HepG2 (cell line): ENCODE measurements around the gene OSBPL8. TPM values are rescaled to one million over a fixed set of nuclear protein-coding genes. Genes with fewer than 3 reads are reported as not detected.
A peak's percentile ranks its signal among the peaks of the same experiment; 100 is the strongest.

Experiments
- ATAC-seq: fragments of 200-7000 bp; cut with Tn5 transposase; 3 replicates; pipeline ENCODE4 v1.9.1; 2020; ENCODE audit warnings: mild to moderate bottlenecking, moderate library complexity
- BruUV-seq: library from RNA; stranded (reverse); fragments of 400-500 nt; replicated peaks from 2 replicates; lab custom pipeline; 2021; lab: Mats Ljungman, UMichigan
- CTCF ChIA-PET: fragments of 300-600 bp; formaldehyde crosslinking; extraction: SDS; loops from one replicate; lab custom pipeline; 2021; ENCODE audit warnings: low total read pairs, inconsistent platforms, low intra/inter-chr PET ratio; lab: Yijun Ruan, JAX
- POLR2A ChIA-PET: fragments of 350-600 bp; sonication (Branson Sonifier 250); formaldehyde crosslinking; loops from one replicate; lab custom pipeline; 2020; ENCODE audit warnings: antibody characterized with exemption, inconsistent platforms; lab: Yijun Ruan, JAX
- DNase-seq: peaks from one replicate; pipeline ENCODE4 v3.0.0-alpha.2; 2015; ENCODE audit warnings: low spot score
- FAIRE-seq: peaks from 3 replicates; lab custom pipeline; 2011; peaks lifted over from hg19 to GRCh38; lab: Jason Lieb, UNC
- H2AFZ ChIP-seq: one replicate; pipeline ENCODE4 v1.6.1; 2011; ENCODE audit warnings: low read length, inconsistent platforms
- H3K27ac ChIP-seq: fragments of 300-600 bp; 3 replicates; pipeline ENCODE4 v1.8.0; 2011; ENCODE audit warnings: mixed run types, mild to moderate bottlenecking, mixed read lengths, low read length, inconsistent platforms; ENCODE audit not compliant: insufficient read depth; ENCODE audit errors: extremely low read length
- H3K27me3 ChIP-seq, 2 experiments: fragments of 200-600 bp in 1 of 2; 2 replicates in 1 of 2; 3 replicates in 1 of 2; pipeline versions ENCODE4 v1.6.0 to v1.8.0; 2011; ENCODE audit warnings: low read length in 2 of 2, mild to moderate bottlenecking in 2 of 2, moderate library complexity in 2 of 2, inconsistent platforms in 1 of 2; ENCODE audit not compliant: insufficient read depth in 2 of 2, control insufficient read depth in 1 of 2
- H3K36me3 ChIP-seq, 2 experiments: fragments of 200-600 bp in 1 of 2; replicated peaks in 1 of 2; 2 replicates in 1 of 2; 3 replicates in 1 of 2; pipeline versions ENCODE4 v1.5.1 to v1.8.0; 2011; ENCODE audit warnings: low read length in 2 of 2, inconsistent platforms in 1 of 2; ENCODE audit not compliant: insufficient read depth in 2 of 2, control insufficient read depth in 1 of 2
- H3K4me1 ChIP-seq: 2 replicates; pipeline ENCODE4 v1.5.1; 2012; ENCODE audit warnings: low read length, inconsistent platforms; ENCODE audit not compliant: insufficient read depth
- H3K4me2 ChIP-seq: 2 replicates; pipeline ENCODE4 v1.6.0; 2011; ENCODE audit warnings: low read depth, low read length, inconsistent platforms
- H3K4me3 ChIP-seq, 3 experiments: fragments of 200-600 bp in 1 of 3; sonication (generic), shearing (Covaris generic) in 1 of 3; replicated peaks in 1 of 3; 2 replicates each; pipeline ENCODE4 v1.5.1; 2011 to 2016; ENCODE audit warnings: low read length in 3 of 3, inconsistent platforms in 2 of 3, low read depth in 2 of 3, mild to moderate bottlenecking in 2 of 3, control low read depth in 1 of 3, mixed read lengths in 1 of 3; ENCODE audit not compliant: insufficient read depth in 1 of 3
- H3K79me2 ChIP-seq: one replicate; pipeline ENCODE4 v1.6.1; 2011; ENCODE audit warnings: low read length, inconsistent platforms; ENCODE audit not compliant: insufficient read depth
- H3K9ac ChIP-seq: 2 replicates; pipeline ENCODE4 v1.6.0; 2011; ENCODE audit warnings: mild to moderate bottlenecking, low read depth, low read length, inconsistent platforms; ENCODE audit not compliant: insufficient read depth
- H3K9me3 ChIP-seq: 2 replicates; pipeline ENCODE4 v1.5.1; 2012; ENCODE audit warnings: mild to moderate bottlenecking, low read length
- H4K20me1 ChIP-seq: 2 replicates; pipeline ENCODE4 v1.6.0; 2011; ENCODE audit warnings: inconsistent platforms, mild to moderate bottlenecking, low read length, moderate library complexity; ENCODE audit not compliant: insufficient read depth
- ATRX ChIP-seq: sonication (generic); formaldehyde crosslinking; IDR thresholded peaks from 2 replicates; pipeline ENCODE4 v1.4.0; 2020; ENCODE audit warnings: missing genetic modification reagents, borderline replicate concordance
- CEBPB ChIP-seq: IDR thresholded peaks from 2 replicates; pipeline ENCODE4 v1.6.1; 2011; ENCODE audit warnings: low read depth, low read length, improper control_type of control experiment, borderline replicate concordance
- ETV5 ChIP-seq: IDR thresholded peaks from 2 replicates; pipeline ENCODE4 v1.6.1; 2018; ENCODE audit warnings: missing biosample characterization, missing genetic modification reagents, inconsistent platforms, borderline replicate concordance
- FOXP1 ChIP-seq, 2 experiments: fragments of 450-650 bp in 1 of 2; IDR thresholded peaks; 2 replicates each; pipeline ENCODE4 v1.6.1; 2017 to 2018; ENCODE audit warnings: antibody characterized with exemption in 1 of 2
- HOXA5 ChIP-seq: sonication (generic); formaldehyde crosslinking; IDR thresholded peaks from 2 replicates; pipeline ENCODE4 v1.4.0; 2020; ENCODE audit warnings: missing genetic modification reagents
- HOXD1 ChIP-seq: sonication (generic); formaldehyde crosslinking; IDR thresholded peaks from 2 replicates; pipeline ENCODE4 v1.5.0; 2020; ENCODE audit warnings: missing genetic modification reagents
- MEIS1 ChIP-seq: sonication (generic); formaldehyde crosslinking; IDR thresholded peaks from 2 replicates; pipeline ENCODE4 v1.9.0; 2021; ENCODE audit warnings: mild to moderate bottlenecking, missing genetic modification reagents, moderate library complexity, borderline replicate concordance
- MEIS2 ChIP-seq: sonication (generic); formaldehyde crosslinking; IDR thresholded peaks from 2 replicates; pipeline ENCODE4 v1.9.0; 2021; ENCODE audit warnings: mild to moderate bottlenecking, missing genetic modification reagents
- SOX5 ChIP-seq: IDR thresholded peaks from 2 replicates; pipeline ENCODE4 v1.6.1; 2016; ENCODE audit warnings: borderline replicate concordance
- ZFX ChIP-seq: sonication (generic); formaldehyde crosslinking; IDR thresholded peaks from 2 replicates; pipeline ENCODE4 v1.4.0; 2020; ENCODE audit warnings: mild to moderate bottlenecking, low read depth, missing genetic modification reagents, moderate library complexity
- ZNF629 ChIP-seq: sonication (generic); formaldehyde crosslinking; conservative IDR thresholded peaks from 2 replicates; pipeline ENCODE4 v1.5.0; 2020; ENCODE audit warnings: missing genetic modification reagents
- whole genome bisulfite sequencing: methylation state at CpG from one replicate; pipeline ENCODE4 v1.1.6; 2017; ENCODE audit warnings: low lambda C conversion rate; 5-methylcytosine and 5-hydroxymethylcytosine counted together
- in situ Hi-C: cut with HindIII; loops from 2 replicates; pipeline ENCODE4 v1.10.0; 2017; ENCODE audit warnings: low pct_unique_long_range_greater_than_20kb; ENCODE audit not compliant: extremely low pct_ligation_motif_present
- intact Hi-C: fragments of 100-400 bp; cut with micrococcal nuclease; formaldehyde crosslinking; loops from one replicate; pipeline ENCODE4 v1.10.0; 2022; ENCODE audit not compliant: unreplicated experiment
- polyA plus RNA-seq, 8 experiments: library from polyadenylated mRNA; depleted of rRNA in 3 of 8; stranded (reverse) in 7 of 8; unstranded in 1 of 8; fragments of >200 nt; fragmentation: Illumina TruSeq in 4 of 8; extraction: Trizol in 4 of 8; gene quantifications; 2 replicates each; pipeline versions ENCODE4 v1.2.1 to v1.2.3, GENCODE V29; 2011 to 2016; ENCODE audit warnings: low read depth in 4 of 8, missing spikeins in 1 of 8, mixed read lengths in 1 of 8; ENCODE audit not compliant: insufficient read depth in 1 of 8
- total RNA-seq, 5 experiments: library from RNA; depleted of rRNA; stranded (reverse); fragments of >200 nt; fragmentation: Illumina TruSeq; extraction: Trizol; gene quantifications; 2 replicates each; pipeline ENCODE4 v1.2.3, GENCODE V29; 2016; ENCODE audit warnings: low read depth in 1 of 5
- TF ChIP-seq, protein P1 (sequence below): sonication (generic); formaldehyde crosslinking; IDR thresholded peaks from 2 replicates; pipeline ENCODE4 v1.4.0; 2020; ENCODE audit warnings: missing genetic modification reagents
- TF ChIP-seq, protein P2 (sequence below): sonication (generic); formaldehyde crosslinking; IDR thresholded peaks from 2 replicates; pipeline ENCODE4 v1.8.1; 2023; ENCODE audit warnings: missing genetic modification reagents, mild to moderate bottlenecking, borderline replicate concordance

Gene OSBPL8
- total and polyA plus RNA-seq, 2 of the 13 experiments (the other 11 are each of a cell fraction or from before 2014, with no cell fraction given): 11.0 to 33.9 TPM

DNA sequence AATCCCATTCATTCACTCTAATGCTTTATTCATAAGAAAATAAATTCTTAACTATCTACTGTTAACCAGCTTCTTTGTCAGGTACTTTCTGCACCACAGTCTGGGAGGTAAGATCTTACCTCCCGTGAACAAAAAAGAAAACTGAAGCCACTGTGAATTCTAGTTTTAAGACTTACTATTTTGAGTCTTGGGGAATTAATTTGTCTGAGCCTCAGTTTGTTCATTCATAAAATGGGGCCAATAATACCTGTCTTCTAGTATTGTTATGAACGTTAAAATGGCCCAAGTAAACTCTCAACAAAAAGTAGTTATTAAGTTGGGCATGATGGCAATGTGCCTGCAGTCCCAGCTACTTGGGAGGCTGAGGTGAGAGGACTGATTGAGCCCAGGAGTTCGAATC, 151.9 kb downstream of the OSBPL8 start:
- FAIRE-seq (no peak), ATAC-seq (no peak), DNase-seq (no peak)
- in situ Hi-C loops: no loop called here
- TF ChIP-seq ZNF629 (CRISPR knock-in tag) (peak; percentile 62), SOX5 (no peak)
- ChIA-PET POLR2A (no interaction called here), CTCF (no interaction called here)
- Histone ChIP-seq H3K4me1 (peaks cover 6% of the 10 kb centered on the region; the same call in 1 of the 2 replicates), H3K27ac (no peak overlapping the region), H2AFZ (no peak overlapping the region), H3K9me3 (no peaks in the 10 kb centered on the region), H3K27me3 (no peaks in the 10 kb centered on the region), H3K4me3 (no peak overlapping the region), H4K20me1 (no peaks in the 10 kb centered on the region), H3K9ac (no peak overlapping the region), H3K36me3 (no peaks in the 10 kb centered on the region), H3K4me2 (no peak overlapping the region), H3K79me2 (no peaks in the 10 kb centered on the region)
- intact Hi-C loops: no loop called here
- no TSS peak for BruUV-seq
- 95% methylated on average over 3 of the region's 3 CpGs for WGBS

DNA sequence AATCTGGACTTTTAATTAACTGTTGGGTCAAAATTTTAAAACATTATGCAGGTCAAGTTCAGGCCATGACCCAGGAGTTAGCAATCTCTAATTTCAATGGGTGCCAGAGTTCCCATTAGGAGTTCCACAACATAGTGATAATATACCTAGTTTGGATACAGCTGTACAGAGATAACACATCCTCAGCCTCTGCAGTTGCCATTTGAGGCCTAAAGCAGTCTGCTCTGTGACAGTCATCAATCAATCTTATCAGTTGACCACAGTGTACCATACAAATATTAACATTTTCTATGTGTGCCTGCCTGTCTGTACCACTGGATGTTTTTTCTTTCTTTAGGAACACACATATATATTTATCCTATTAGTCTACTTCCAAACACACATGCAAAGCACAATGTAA, 157.3 kb downstream of the OSBPL8 start:
- Histone ChIP-seq H3K4me1 (peaks cover 14% of the 10 kb centered on the region), H3K36me3 (peaks cover 0 to 4% of the 10 kb centered on the region in 2 experiments; a peak in 2 of 5 replicates), H3K9me3 (no peaks in the 10 kb centered on the region), H3K79me2 (no peaks in the 10 kb centered on the region), H3K27ac (no peak overlapping the region)
- intact Hi-C loops: no loop called here
- no TSS peak for BruUV-seq
- in situ Hi-C loops: no loop called here
- ChIA-PET CTCF (no interaction called here), POLR2A (no interaction called here)
- TF ChIP-seq HOXD1 (CRISPR knock-in tag) (peak; percentile 96), ATRX (CRISPR knock-in tag) (no peak), CEBPB (no peak), ETV5 (CRISPR knock-in tag) (no peak), HOXA5 (peak; percentile 78), FOXP1 (IDR thresholded peaks at IDR 0.05) (no peak), FOXP1 (CRISPR knock-in tag; IDR thresholded peaks at IDR 0.05) (peak; percentile 11; the same call in 1 of the 2 replicates), ZFX (CRISPR knock-in tag) (0 out of 2 replicates have a peak, but pooled peaks have one; percentile 18), MEIS1 (CRISPR knock-in tag) (peak; percentile 55; the same call in 1 of the 2 replicates), MEIS2 (CRISPR knock-in tag) (peak; percentile 91)
- TF ChIP-seq, protein P1, sequence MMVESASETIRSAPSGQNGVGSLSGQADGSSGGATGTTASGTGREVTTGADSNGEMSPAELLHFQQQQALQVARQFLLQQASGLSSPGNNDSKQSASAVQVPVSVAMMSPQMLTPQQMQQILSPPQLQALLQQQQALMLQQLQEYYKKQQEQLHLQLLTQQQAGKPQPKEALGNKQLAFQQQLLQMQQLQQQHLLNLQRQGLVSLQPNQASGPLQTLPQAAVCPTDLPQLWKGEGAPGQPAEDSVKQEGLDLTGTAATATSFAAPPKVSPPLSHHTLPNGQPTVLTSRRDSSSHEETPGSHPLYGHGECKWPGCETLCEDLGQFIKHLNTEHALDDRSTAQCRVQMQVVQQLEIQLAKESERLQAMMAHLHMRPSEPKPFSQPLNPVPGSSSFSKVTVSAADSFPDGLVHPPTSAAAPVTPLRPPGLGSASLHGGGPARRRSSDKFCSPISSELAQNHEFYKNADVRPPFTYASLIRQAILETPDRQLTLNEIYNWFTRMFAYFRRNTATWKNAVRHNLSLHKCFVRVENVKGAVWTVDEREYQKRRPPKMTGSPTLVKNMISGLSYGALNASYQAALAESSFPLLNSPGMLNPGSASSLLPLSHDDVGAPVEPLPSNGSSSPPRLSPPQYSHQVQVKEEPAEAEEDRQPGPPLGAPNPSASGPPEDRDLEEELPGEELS (CRISPR knock-in tag): peak; percentile 51; the same call in 1 of the 2 replicates
- TF ChIP-seq, protein P2, sequence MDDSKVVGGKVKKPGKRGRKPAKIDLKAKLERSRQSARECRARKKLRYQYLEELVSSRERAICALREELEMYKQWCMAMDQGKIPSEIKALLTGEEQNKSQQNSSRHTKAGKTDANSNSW (CRISPR knock-in tag): no peak
- TF ChIP-seq, all 625 proteins: peak for 7
- Histone ChIP-seq H2AFZ (no peak overlapping the region), H3K9ac (no peak overlapping the region), H3K4me3 (no peak overlapping the region), H4K20me1 (no peaks in the 10 kb centered on the region; the same call in 1 of the 2 replicates), H3K4me2 (no peak overlapping the region), H3K27me3 (no peaks in the 10 kb centered on the region)
- DNase-seq (peak; percentile 27), ATAC-seq (peak; percentile 86), FAIRE-seq (peak; percentile 15)
